Activated B cell treated with CpG ODN at 0.5 μM for 24 hours (primary cell): Measurements from ENCODE around the gene PPP1R1A. TPM values are rescaled to one million over a fixed set of nuclear protein-coding genes. Genes with fewer than 3 reads are reported as not detected.

Source experiments
- ATAC-seq: fragments of 200-7000 bp; cut with Tn5 transposase; one replicate; pipeline ENCODE4 v1.10.0; 2021; ENCODE audit warnings: low read depth, mild to moderate bottlenecking, moderate library complexity
- CTCF ChIA-PET: fragments of 350-600 bp; sonication (Branson Sonifier 250); formaldehyde crosslinking; loops from one replicate; lab custom pipeline; 2021; ENCODE audit warnings: antibody characterized with exemption; lab: Charles Lee
- POLR2A ChIA-PET: fragments of 350-600 bp; sonication (Branson Sonifier 250); formaldehyde crosslinking; loops from one replicate; lab custom pipeline; 2021; ENCODE audit warnings: antibody characterized with exemption; lab: Charles Lee
- DNase-seq: peaks from one replicate; pipeline ENCODE4 v3.0.0; 2022
- H3K27ac Mint-ChIP-seq: one replicate; pipeline ENCODE4 v1.8.0; 2020; ENCODE audit warnings: mixed read lengths
- H3K27me3 Mint-ChIP-seq: one replicate; pipeline ENCODE4 v1.8.0; 2021; ENCODE audit warnings: mixed read lengths
- H3K36me3 Mint-ChIP-seq: one replicate; pipeline ENCODE4 v1.8.0; 2021; ENCODE audit warnings: low read depth, mixed read lengths
- H3K4me1 Mint-ChIP-seq: one replicate; pipeline ENCODE4 v1.8.0; 2021; ENCODE audit warnings: mixed read lengths
- H3K4me3 Mint-ChIP-seq: one replicate; pipeline ENCODE4 v1.8.0; 2020; ENCODE audit warnings: mild to moderate bottlenecking, mixed read lengths
- H3K9me3 Mint-ChIP-seq: one replicate; pipeline ENCODE4 v1.8.0; 2020; ENCODE audit warnings: mixed read lengths
- CTCF ChIP-seq: fragments of 200-600 bp; IDR thresholded peaks from one replicate; pipeline ENCODE4 v1.8.0; 2022; ENCODE audit warnings: antibody characterized with exemption, mild to moderate bottlenecking
- intact Hi-C: fragments of 100-400 bp; cut with micrococcal nuclease; formaldehyde crosslinking; loops from one replicate; pipeline ENCODE4 v1.15.1; 2024
- total RNA-seq: library from RNA; stranded (reverse); gene quantifications from 2 replicates; pipeline ENCODE4 v1.2.3, GENCODE V29; 2022

The PPP1R1A gene
- total RNA-seq, 1 donor from 2014 or later = not detected

- no peak for ATAC-seq
Measured at GRCh38 chr12:54543526-54543925, 44.9 kb downstream of the PPP1R1A start.

GRCh38 chr12:54541751-54542290, 46.6 kb downstream of the PPP1R1A start:
- intact Hi-C loops = no loop called here

More at GRCh38 chr12:54543526-54543925, 44.9 kb downstream of the PPP1R1A start:
- H3K27ac Mint-ChIP-seq = no peak overlapping the region
- DNase-seq = no peak
- intact Hi-C loops = no loop called here
- no peaks in the 10 kb centered on the region for H3K9me3 Mint-ChIP-seq
- ChIA-PET POLR2A (no interaction called here), CTCF (no interaction called here)
- TF ChIP-seq CTCF = no peak
- H3K4me3 Mint-ChIP-seq = no peak overlapping the region
- H3K4me1 Mint-ChIP-seq = no peaks in the 10 kb centered on the region
- H3K36me3 Mint-ChIP-seq = peaks cover 67% of the 10 kb centered on the region
- no peaks in the 10 kb centered on the region for H3K27me3 Mint-ChIP-seq

GRCh38 chr12:54538136-54538700, 50.2 kb downstream of the PPP1R1A start:
- ATAC-seq (no peak), DNase-seq (no peak)
- H3K9me3 Mint-ChIP-seq = no peaks in the 10 kb centered on the region
- intact Hi-C loops = no loop called here
- POLR2A ChIA-PET = no interaction called here
- H3K27ac Mint-ChIP-seq = peak overlapping the region; percentile 1
- no peaks in the 10 kb centered on the region for H3K27me3 Mint-ChIP-seq
- CTCF ChIA-PET = no interaction called here
- H3K4me1 Mint-ChIP-seq = no peaks in the 10 kb centered on the region
- TF ChIP-seq CTCF = no peak
- H3K4me3 Mint-ChIP-seq = no peak overlapping the region
- H3K36me3 Mint-ChIP-seq = peaks cover 100% of the 10 kb centered on the region

More at GRCh38 chr12:54541751-54542290, 46.6 kb downstream of the PPP1R1A start:
- ChIA-PET POLR2A (no interaction called here), CTCF (no interaction called here)
- H3K27ac Mint-ChIP-seq = no peak overlapping the region
- H3K4me1 Mint-ChIP-seq = no peaks in the 10 kb centered on the region
- ATAC-seq (no peak), DNase-seq (no peak)
- peaks cover 84% of the 10 kb centered on the region for H3K36me3 Mint-ChIP-seq
- H3K4me3 Mint-ChIP-seq = no peak overlapping the region
- H3K27me3 Mint-ChIP-seq = no peaks in the 10 kb centered on the region
- H3K9me3 Mint-ChIP-seq = no peaks in the 10 kb centered on the region
- TF ChIP-seq CTCF = no peak

GRCh38 chr12:54535474-54535873, 53.0 kb downstream of the PPP1R1A start:
- no peak overlapping the region for H3K4me3 Mint-ChIP-seq
- POLR2A ChIA-PET = no interaction called here

GRCh38 chr12:54529581-54529980, 58.9 kb downstream of the PPP1R1A start:
- DNase-seq (no peak), ATAC-seq (no peak)
- ChIA-PET POLR2A (no interaction called here), CTCF (no interaction called here)
- intact Hi-C loops = no loop called here
- H3K4me3 Mint-ChIP-seq = no peak overlapping the region
- TF ChIP-seq CTCF = no peak
- H3K27ac Mint-ChIP-seq = no peak overlapping the region
- H3K36me3 Mint-ChIP-seq = peaks cover 100% of the 10 kb centered on the region
- H3K4me1 Mint-ChIP-seq = no peaks in the 10 kb centered on the region
- H3K9me3 Mint-ChIP-seq = no peaks in the 10 kb centered on the region
- no peaks in the 10 kb centered on the region for H3K27me3 Mint-ChIP-seq

More at GRCh38 chr12:54535474-54535873, 53.0 kb downstream of the PPP1R1A start:
- intact Hi-C loops = no loop called here
- no peaks in the 10 kb centered on the region for H3K27me3 Mint-ChIP-seq
- no peak for ATAC-seq
- H3K36me3 Mint-ChIP-seq = peaks cover 100% of the 10 kb centered on the region
- DNase-seq = no peak
- CTCF ChIA-PET = no interaction called here
- TF ChIP-seq CTCF = no peak
- H3K4me1 Mint-ChIP-seq = no peaks in the 10 kb centered on the region
- no peaks in the 10 kb centered on the region for H3K9me3 Mint-ChIP-seq
- H3K27ac Mint-ChIP-seq = no peak overlapping the region

Other genes starting within 250 kb of the PPP1R1A start
- not detected in 2 replicates for gene GPR84, start 224.2 kb downstream of the PPP1R1A start, total RNA-seq
- 4.6 and 5.0 TPM in 2 replicates for gene ZNF385A, start 203.9 kb downstream of the PPP1R1A start, total RNA-seq
- gene ITGA5, start 169.4 kb downstream of the PPP1R1A start, total RNA-seq = 1.0 and 1.3 TPM in 2 replicates
- 7.1 and 9.8 TPM in 2 replicates for gene GTSF1, start 115.1 kb downstream of the PPP1R1A start, total RNA-seq
- 225 and 239 TPM in 2 replicates for gene NCKAP1L, start 90.9 kb downstream of the PPP1R1A start, total RNA-seq
- 4.7 and 6.5 TPM in 2 replicates for gene PDE1B, start 39.1 kb downstream of the PPP1R1A start, total RNA-seq
- gene LACRT, start 46.2 kb upstream of the PPP1R1A start, total RNA-seq = not detected in 2 replicates
- not detected in 2 replicates for gene DCD, start 59.7 kb upstream of the PPP1R1A start, total RNA-seq